DMS 273 (cell line): ENCODE data around the gene IL4I1.
A peak's percentile ranks its signal among the peaks of the same experiment; 100 is the strongest.
"Not testable (repeated sequence)": the region's sequence is repeated elsewhere in the genome, so short reads cannot be mapped to it uniquely, and the experiment has no call there.

ENCODE experiments used
- DNase-seq: peaks from one replicate; lab custom pipeline; 2025; ENCODE audit not compliant: unreplicated experiment; lab: John Stamatoyannopoulos, UW

The IL4I1 gene

DNA sequence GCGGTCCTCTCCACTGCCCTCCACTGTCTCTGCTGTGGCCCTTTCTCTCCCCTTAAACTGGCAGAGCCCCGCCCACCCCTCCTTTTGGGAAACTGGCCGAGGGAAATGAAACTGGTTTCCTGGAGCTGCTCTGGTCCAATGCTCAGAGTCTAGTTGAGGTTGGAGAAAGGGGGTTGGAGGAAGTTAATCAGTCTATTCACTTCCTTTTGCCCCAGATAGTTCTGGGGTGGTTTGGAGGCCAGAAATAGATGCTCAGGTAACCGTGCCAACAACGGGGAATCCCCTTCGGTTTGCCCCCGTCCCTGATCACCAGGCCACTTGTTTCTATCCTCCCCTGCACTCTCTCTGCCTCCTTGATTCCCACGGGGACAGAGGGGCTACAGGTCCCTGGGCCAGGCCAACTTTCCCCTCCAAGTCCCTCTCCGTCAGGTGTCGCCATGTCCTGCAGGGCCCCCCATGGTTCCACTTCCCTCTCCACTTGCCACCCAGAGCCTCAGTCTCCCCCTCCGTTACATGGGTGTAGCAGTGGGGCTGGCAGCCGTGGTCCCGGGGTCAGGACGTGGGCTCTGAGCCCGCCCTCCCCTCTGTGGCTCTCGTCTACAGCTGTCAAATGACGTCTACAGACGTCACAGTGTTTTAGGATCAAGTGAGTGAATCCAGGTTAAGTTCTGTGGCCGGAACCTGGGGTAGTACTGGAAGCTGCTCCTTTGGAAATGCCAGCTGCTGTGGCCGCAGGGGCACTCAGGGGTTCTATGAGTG is at the start of gene IL4I1:
Gene IL4I1 (minus strand): TSS at position 25 of the 759 bp plus-strand sequence. CDS start 727 bp downstream, outside the sequence.
- no peak for DNase-seq

GRCh38 chr19:49946415-49946814 is 49.7 kb upstream of the IL4I1 start:
- DNase-seq: peak; percentile 47

DNA sequence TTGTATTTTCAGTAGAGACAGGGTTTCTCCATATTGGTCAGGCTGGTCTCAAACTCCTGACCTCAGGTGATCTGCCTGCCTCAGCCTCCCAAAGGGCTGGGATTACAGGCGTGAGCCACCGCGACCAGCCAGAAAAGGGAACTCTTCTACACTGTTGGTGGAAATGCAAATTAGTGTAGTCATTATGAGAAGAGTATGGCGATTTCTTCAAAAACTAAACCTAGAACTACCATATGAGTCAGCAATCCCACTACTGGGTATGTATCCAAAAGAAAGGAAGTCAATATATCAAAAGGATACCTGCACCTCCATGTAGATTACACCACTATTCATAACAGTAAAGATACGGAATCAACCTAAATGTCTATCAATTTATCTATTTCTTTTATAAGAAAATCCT is 47.9 kb upstream of the IL4I1 start:
- not testable (repeated sequence) for DNase-seq

- DNase-seq: no peak
These were observed 43.8 kb upstream of the IL4I1 start for GRCh38 chr19:49940482-49940791.

GRCh38 chr19:49939721-49940481 is 43.2 kb upstream of the IL4I1 start:
- peak; percentile 48 for DNase-seq

GRCh38 chr19:49938662-49939061 is 42.0 kb upstream of the IL4I1 start:
- DNase-seq: no peak

GRCh38 chr19:49937750-49938381 is 41.2 kb upstream of the IL4I1 start:
- DNase-seq: peak; percentile 91

DNA sequence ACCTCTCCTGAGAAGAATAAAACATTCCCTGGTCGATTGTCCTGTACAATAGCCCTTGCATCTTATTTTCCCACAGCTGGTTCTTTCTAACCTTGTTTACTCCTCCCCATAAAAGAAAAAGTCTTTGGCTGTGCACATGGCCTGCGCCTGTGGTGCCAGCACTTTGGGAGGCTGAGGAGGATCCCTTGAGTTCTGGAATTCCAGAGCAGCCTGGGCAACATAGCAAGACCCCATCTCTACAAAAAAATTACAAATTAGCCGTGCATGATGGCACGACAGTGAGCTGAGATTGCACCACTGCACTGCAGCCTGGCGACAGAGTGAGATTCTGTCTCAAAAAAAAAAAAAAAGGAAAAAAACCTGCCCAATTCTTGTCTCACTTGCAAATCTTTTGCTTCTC is 39.9 kb upstream of the IL4I1 start:
- DNase-seq: no peak

GRCh38 chr19:49933643-49934042 is 37.0 kb upstream of the IL4I1 start:
- no peak for DNase-seq

GRCh38 chr19:49932731-49933131 is 36.0 kb upstream of the IL4I1 start:
- DNase-seq: no peak

DNA sequence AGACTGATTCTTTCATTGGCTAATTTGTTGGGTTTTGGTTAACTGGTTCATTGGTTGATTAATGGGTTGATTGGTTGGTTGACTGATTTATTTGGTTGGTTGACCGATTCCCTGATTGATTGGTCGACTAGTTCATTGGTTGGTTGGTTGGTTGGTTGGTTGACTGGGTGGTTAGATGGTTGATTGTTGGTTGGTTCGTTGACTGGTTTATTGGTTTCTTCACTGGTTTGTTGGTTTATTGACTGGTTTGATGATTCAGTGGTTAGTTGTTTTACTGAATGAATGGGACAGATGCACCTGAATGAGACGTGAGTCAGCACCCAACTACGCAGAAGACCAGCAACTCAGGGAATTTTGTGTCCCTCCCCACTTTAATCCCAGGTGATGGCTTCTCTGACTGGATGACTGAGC is 35.4 kb upstream of the IL4I1 start:
- DNase-seq: no peak

- no peak for DNase-seq
These were observed 34.8 kb upstream of the IL4I1 start for GRCh38 chr19:49931293-49932040.

- no peak for DNase-seq
These were observed 33.9 kb upstream of the IL4I1 start for GRCh38 chr19:49930483-49931011.

DNA sequence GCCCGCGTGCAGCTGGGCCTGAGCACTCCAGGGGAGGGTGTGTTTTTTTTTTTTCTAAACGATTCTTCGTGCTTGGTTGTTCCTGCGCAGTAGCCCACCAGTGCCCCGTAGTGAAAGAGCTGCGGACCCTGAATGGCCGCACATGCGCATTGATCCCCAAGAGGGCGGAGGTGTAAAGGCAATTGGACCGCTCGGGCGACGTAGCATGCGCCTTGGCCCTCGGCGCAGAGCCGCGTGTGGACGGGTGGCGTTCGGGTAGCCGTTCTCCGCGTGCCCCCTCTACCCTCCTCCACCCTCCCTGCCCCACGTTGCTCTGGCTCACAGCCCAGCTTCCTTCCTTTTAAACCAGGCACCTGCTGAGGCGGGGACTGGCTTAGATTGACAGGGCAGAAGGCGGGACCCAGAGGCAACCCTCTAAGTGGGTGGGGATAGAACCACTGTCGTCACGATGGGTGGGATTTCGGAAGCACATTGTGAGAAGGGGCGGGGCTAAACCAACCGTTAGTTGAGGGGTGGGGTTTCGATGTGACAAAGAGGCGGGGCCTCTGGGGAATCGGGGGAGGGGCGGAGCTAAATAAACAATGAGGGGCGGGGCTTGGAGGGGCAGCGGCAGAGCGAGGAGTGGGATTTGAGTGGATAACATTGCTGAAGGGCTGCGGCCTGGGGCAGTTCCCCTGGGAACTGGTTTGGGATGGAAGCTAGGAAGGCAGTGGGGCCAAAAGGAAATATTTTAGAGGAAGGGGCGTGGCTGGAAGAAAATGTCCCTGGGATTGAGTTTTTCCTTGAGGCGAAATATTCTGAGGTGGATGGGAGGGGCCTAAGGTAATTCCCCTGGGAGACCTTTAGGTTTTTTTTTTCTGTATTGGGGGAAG is 33.2 kb upstream of the IL4I1 start:
- peak; percentile 97 for DNase-seq

DNA sequence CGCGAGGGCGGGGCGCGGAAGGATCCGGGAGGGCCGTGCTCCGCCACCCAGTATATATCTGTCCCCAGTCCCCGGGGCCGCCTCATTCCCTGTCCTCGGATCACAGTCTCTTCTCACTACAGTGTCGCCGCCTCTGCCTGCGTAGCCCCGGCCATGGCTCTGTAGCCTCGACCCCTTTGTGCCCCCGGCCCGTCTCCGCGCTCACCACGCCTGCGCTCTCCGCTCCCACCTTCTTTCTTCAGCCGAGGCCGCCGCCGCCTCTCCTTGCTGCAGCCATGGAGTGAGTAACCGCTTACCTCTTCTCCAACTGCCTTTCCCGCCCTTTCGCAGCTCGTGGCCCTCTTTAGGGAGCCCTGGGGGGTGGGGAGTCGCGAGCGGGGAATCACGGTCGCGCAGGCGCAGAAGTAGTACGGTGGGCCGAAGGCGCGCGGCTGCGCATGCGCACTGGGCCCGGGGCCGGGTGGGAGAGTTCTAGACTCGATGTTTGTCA is 32.5 kb upstream of the IL4I1 start, which contains the start of the genes ATF5 and NUP62:
Gene ATF5 (plus strand): TSS at position 85 of the 490 bp plus-strand sequence. CDS start 1,646 bp downstream, outside the sequence.
Gene NUP62 (minus strand): TSS at position 384 of the 490 bp plus-strand sequence. CDS start 19,697 bp downstream, outside the sequence.
- peak; percentile 97 for DNase-seq

- no peak for DNase-seq
These were observed 31.0 kb upstream of the IL4I1 start for GRCh38 chr19:49927526-49928264.

- DNase-seq: no peak
These were observed 29.8 kb upstream of the IL4I1 start for GRCh38 chr19:49926515-49926914.

DNA sequence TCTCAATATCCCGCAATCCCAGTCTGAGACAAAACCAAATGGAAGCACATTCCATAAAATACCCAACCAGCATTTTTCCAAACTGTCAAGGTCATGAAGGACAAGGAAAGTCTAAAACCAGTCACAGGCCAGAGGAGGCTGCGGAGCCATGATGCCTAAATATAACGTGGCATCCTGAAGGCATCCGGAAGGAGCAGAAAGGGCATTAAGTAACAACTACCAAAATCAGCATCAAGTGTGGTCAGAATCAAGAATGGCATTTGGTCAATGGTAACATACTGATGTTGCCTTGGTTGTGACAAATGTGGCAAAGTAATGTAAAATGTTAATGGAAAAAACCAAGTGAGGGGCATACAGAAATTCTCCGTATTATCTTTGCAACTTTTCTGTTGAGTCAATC is 28.8 kb upstream of the IL4I1 start:
- no peak for DNase-seq

DNA sequence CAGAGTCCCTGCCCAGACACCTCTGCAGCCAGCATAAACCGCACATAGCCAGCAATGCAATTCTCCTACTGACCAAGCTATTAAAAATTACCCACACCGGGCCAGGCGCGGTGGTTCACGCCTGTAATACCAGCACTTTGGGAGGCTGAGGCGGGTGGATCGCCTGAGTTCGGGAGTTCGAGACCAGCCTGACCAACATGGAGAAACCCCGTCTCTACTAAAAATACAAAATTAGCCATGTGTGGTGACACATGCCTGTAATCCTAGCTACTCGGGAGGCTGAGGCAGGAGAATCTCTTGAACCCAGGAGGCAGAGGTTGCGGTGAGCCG is 28.2 kb upstream of the IL4I1 start:
- not testable (repeated sequence) for DNase-seq
